Nucleus accumbens (tissue), 56 donors: ENCODE results near the gene ZDHHC19.
"Not testable (repeated sequence)": the region's sequence is repeated elsewhere in the genome, so short reads cannot be mapped to it uniquely, and the experiment has no call there.

ENCODE experiments used
- DNase-seq, 56 donors: peaks; one replicate each; lab custom pipeline; 2025; lab: John Stamatoyannopoulos, UW

ZDHHC19 gene

DNA sequence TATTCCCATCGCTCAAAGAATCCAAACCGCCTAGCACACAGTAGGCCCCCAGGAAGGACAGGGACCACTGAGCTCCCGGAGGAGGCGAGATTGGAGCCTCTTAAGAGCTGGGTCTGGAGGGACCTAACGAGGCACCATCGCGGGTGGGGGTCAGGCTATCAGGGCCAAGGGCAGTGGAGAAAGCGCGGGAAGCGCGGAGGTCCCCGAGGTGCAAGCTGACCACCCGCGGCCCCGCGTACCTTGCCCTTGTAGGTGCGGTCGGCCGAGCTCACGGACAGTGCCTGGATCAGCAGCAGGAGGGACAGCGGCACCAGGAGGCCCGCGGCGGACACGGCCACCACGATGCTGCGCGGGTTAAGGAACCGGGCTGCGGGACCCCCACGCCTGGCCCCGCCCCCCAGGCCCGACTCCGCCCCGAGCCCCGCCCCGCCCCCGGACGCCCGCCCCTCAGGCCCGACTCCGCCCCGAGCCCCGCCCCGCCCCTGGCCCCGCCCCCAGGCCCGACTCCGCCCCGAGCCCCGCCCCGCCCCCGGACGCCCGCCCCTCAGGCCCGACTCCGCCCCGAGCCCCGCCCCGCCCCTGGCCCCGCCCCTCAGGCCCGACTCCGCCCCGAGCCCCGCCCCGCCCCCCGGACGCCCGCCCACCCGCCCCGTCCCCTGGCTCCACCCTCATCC is 3.9 kb downstream of the ZDHHC19 start:
- peak in 4 of 56 donors; percentile 17 to 35 (median 22) for DNase-seq

DNA sequence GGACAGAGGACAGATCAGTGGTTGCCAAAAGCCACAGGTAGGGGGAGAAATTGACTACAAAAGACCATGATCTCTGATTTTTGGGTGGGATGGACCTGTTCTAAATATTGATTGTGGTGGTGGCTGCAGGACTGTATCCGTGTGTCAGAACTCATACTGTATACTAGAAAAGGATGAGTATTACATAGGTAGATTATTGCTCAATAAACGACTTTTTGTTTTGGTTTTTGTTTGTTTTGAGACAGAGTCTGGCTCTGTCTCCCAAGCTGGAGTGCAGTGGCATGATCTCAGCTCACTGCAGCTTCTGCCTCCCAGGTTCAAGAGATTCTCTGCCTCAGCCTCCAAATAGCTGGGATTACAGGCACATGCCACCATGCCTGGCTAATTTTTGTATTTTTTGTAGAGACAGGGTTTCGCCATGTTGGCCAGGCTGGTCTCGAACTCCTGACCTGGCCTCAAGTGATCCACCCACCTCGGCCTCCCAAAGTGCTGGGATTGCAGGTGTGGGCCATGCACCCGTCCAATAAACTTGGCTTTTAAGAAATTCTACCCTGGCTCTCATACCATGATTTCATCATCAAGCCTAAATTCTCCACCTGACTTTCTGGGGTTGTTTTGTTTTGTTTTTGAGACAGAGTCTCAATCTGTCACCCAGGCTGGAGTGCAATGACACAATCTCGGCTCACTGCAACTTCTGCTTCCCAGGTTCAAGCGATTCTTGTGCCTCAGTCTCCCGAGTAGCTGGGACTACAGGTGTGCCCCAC is 5.6 kb downstream of the ZDHHC19 start:
- not testable (repeated sequence) for DNase-seq

DNA sequence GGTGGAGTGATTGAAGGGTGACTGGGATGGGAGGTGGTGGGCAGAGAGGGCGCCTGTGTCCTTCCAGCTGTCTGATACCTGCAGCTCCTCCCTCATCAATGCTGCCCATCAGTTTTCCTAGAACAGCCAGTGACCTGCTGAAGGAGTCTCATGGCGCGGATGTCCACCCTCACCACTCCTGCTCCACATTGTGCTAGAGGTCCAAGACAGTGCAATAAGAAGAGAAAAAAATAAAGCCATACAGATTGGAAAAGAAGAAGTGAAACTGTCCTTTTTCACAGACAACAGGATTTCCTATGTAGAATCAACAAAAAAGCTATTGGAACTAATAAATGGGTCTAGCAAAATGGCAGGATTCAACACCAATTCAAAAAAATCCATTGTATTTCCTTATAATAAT is 7.4 kb downstream of the ZDHHC19 start:
- DNase-seq, result no peak

DNA sequence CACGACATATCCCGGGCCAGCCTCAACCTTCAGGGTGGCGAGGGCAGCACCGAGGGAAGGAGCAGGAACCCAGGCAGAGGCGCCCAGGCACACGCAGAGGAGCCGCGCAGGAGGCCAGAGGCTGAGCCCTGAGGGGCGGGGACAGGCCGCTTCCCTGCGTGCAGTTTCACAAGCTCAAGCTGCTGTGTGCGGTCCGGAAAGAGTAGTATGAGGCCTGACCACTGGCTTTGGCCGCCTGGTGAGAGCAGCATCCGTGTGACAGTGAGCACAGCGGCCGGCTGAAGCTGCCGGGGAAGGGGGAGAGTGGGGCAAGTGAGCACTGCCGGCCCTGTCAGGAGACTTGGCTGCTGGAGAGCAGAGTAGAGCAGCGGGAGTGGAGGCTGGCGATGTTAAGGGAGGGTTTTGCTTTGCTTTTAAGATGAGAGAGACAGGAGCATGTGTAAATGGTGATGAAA is 8.7 kb downstream of the ZDHHC19 start:
- DNase-seq, result peak in 16 of 56 donors; percentile 8 to 48 (median 26)

DNA sequence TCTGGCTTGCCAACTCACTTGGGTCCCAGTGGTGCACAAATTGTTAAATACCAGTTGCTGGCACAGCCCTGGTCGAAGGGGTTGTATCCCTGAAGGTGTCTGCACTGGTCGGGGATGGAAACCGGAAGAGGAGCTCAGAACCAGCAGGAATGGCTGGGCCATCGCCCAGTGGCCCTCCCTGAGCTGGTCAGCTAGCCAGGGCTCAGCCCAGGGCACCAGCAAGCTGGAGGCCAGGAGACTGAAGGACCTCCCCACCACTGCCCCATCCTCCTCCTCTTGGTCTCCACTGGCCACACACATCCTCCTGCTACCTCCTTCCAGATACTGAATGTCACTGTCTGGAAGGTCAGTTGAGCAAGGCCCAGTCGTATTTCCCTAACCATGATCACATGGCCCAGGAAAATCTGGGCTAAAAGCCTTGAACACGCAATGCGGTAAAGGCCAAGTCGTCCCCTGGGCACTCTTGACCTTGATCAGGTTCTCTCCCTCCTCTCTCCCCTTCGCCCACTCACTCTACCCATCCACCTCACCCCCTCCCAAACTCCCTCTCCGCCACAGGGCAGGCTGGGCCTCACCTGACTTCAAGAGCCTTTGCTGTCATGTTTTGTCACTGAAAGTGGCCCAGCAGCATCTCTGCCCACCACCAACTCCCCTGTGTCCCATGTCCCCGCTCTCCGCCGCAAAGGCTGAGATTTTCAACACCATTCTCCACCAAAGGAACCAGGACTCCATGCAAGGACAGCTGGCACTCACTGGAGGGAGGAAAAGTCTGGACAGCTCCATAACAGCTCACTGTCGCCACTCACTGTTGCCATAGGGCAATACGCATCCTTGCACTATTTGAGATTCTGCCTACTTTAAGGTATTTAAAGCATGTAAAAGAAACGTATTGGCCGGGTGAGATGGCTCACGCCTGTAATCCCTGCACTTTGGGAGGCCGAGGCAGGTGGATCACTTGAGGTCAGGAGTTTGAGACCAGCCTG is 12.1 kb downstream of the ZDHHC19 start:
- DNase-seq, result no peak

DNA sequence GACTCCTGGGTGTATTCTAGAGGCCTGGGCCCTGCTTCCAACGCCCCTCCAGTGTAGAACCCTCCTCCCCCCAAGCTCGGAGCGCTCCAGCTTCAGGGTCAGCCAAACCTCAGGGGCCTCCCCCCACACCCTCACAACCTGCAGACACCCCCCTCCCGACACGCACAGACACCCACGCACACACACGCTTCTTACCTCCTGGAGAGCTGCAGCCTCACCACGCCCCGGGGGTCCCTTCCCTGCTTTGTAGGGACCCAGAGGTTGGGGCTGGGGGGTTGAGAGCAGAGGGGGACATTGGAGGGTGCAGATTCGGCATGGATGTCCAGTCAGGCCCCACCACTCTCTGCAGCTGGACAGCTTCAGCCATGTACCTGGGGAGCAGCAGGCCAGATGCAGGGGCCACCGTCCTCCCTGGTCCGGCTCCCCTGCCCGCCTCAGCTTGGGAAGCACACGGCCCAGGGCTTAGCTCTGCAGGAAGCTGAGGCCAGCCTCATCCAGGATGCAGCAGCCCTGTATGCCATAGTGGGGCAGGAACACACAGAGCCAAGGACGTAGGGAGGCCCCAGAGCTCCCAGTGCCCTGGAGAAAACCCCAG is 13.0 kb downstream of the ZDHHC19 start:
- no peak for DNase-seq

DNA sequence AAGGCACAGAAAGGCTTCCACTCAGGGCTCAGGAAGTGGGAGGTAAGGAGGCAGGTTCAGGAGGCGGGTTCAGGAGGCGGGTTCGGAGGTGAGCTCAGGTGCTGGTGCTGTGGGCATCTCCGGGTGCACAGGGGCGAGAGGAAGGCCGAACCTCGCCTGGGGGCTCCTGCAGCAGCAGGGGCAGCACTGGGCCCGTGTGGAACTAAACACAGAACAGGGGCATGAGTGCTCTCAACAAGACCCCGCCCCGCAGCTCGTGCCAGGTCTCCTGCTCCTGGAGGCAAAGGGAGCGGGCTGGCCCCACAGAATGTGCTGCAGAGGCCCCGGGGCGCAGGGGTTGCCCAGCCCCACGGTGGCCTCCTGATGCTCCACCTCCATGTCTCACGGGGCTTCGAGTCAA is 13.7 kb downstream of the ZDHHC19 start:
- DNase-seq, result no peak

DNA sequence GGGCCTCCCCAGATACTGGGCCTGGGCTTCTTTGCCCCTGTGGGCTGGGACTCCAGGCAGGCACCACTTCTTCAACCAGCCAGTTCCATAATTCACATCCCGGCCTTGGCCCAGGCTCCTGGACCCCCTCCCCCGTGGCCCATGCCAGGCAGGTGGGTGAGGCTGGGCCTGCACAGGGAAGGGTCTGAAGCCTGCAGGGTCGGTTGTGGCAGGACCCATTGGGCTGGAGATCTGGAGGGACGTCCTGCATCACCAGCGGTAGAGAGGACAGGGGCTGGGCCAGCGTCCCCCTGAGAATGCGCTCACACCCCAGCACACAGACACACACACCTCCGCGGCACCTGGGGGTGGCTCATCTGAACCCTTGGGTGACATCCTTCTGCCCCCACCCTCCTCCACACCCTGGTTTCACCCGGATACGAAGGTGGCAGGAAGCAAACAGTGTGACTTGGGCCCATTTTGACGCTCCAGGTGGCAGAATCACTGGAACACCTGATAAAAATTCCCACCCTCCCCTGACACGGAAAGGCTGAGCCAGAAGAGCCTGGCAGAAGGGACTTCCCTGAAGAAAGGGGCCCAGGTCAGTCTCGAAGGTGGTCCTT is 15.4 kb downstream of the ZDHHC19 start:
- no peak for DNase-seq

DNA sequence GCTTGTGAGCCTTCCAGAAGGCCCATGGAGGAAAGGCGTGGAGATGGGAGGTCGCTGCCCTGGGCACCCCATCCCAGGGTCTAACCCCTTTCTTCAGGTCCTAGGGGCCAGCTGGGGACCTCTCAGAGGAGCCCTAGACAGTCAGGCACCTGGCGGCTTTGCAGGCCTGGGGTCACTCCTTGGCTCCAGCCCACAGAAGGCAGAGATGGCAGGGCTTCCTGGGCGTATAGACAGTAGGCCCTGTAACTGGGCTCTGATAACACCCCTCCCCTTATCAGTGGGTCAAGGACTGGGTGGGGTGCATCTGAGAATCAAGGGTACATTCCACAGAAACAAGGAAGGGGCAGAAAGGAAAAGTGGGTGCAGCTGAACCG is 16.7 kb downstream of the ZDHHC19 start:
- no peak for DNase-seq

DNA sequence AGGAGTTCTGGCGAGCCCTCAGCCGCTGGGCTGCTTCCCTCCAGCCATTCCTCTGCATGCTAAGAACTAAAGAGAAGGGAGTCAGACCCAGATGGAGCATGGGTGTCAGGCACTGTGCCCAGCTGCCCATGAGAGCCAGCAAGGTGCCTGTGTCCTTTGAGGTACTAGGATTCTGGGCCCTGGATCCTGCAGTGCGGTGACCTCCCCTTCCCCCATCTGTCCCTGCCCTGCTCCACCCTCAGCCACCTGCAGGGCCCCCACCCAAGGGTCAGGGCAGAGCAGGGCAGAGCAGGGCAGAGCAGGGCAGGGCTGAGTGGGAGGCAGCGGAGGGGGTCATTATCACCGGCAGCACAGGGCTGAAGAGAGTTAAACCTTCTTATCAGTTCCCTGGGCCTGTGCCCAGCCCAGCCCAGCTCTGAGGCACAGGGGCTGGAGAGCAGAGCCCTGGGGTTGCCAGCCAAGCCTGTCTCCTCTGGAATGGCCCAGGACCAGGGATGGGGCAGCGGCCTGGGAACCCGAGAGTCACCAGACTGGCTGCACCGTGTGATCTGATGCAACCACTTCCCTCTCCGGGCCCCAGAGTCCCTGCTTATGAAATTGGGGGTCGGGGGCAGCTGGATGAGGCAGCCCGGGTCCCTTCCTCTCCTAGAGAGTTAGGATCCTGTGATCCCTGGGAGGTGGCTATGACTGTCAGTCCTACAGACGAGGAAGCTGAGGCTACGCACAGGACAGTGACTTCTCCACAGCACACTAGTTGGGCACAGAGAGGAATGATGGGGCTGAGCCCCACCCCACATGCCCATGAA is 17.3 kb downstream of the ZDHHC19 start:
- DNase-seq, result peak in 1 of 56 donors; percentile 20

DNA sequence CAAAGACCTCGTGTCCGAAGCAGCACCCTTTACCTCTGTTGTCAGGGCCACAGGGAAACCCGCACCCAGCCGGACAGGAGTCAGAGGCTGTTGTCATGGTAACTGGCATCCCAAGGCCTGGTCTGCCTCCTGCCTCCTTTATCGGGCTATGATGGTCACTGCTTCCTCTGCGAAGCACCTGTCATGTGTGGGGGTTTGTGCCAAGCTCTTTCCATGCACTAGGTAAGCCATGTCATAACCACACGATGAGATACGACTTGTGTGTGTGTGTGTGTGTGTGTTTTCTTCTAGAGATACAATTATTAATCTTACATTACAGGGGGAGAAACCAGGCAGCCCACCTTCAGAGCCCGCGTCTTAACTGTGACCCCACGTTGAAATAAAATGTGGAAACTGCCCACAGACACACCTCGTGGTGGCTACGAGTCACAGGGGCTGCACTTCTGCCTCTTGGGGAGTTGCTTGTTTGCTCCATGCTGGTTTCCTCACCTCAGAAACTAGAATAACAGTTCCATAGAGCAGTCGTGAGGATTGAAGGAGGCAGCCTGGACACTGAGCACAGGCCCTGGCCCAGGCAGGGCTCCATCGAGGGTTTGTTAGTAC is 18.0 kb downstream of the ZDHHC19 start:
- DNase-seq, result no peak

DNA sequence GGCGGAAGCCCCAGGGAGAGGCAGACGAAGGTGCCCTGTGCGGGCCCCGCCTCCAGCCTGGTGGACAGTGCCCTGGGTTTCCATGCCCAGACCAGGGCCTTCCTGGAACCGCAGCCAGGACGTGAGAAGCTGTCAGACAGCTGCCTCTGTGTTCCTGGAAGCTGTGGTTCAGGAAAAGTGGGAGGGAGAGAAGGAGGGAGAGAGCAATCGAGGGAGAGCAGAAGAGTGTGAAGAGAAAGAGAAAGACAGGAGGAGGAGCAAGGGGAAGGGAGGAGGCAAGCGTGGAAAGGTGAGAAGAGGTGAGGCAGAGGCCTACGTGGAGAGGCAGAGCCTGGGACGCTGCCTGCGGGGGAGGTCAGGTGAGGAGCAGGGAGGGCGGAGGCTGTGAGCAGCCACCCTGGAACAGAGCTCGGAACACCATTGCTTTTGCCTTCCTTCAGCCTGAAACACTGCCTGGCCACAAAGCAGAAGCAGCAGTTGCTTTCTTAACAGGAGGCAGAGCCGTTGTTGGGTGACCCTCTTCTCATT is 18.6 kb downstream of the ZDHHC19 start:
- peak in 5 of 56 donors; percentile 5 to 33 (median 20) for DNase-seq

DNA sequence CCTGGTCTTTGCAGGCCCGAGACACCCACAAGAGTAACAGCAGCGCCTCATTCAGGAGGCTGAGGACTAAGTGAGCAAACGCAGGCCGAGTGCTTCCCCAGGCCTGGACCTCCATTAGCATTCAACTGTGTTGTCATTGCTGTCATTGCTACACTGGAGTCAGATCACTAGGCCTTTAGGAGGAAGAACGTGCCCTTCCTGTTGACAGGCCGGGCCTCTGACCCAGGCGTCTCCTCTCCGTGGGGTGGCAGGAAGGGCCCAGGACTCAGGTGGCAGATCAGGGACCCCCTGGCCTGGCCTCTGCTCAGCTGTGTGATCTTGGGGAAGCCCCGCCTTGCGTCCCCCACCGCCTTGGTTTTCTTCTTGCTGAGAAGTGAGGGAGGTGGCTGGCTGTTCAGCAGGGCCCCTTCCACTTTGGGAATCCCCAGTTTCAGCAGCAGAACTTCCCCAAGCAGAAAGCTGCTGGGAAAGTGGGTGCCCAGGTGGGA is 19.1 kb downstream of the ZDHHC19 start:
- DNase-seq, result no peak

DNA sequence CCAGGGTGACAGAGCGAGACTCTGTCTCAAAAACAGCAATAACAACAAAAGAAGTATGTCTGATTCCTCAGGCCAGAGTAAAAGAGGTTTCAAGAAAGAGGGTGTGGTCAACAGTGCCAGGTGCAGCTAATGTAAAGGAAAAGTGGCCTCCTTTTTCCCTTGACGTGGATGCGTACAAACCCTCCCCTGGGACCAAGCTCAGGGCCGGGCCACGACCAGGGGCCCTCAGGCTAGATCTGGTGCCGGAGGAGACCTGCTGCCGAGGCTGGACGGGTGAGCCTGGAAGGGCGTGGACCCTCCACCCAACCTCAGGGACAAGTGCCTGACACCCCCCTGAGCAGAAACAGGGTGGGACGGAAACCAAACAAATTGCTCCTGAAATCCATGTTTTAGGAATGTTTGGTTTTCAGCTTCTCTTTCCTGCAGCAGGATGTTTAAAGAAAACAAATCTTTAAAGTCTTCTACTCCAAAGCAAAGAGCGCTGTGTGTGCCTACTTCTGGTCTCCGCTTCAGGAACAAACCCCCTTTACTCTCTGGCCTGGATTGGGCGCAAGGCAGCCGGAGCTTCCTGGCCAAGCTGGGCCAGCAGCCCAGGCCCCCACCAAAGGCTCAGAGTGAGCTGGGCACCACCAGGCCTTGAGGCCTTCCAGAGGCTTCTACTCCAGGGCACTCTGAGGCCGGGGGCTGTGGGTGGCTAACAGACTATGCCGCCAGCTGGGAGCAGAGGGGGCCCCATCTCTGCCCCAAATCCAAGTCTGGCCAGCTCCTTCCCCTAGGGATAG is 21.4 kb downstream of the ZDHHC19 start:
- peak in 28 of 56 donors; percentile 6 to 75 (median 33) for DNase-seq

DNA sequence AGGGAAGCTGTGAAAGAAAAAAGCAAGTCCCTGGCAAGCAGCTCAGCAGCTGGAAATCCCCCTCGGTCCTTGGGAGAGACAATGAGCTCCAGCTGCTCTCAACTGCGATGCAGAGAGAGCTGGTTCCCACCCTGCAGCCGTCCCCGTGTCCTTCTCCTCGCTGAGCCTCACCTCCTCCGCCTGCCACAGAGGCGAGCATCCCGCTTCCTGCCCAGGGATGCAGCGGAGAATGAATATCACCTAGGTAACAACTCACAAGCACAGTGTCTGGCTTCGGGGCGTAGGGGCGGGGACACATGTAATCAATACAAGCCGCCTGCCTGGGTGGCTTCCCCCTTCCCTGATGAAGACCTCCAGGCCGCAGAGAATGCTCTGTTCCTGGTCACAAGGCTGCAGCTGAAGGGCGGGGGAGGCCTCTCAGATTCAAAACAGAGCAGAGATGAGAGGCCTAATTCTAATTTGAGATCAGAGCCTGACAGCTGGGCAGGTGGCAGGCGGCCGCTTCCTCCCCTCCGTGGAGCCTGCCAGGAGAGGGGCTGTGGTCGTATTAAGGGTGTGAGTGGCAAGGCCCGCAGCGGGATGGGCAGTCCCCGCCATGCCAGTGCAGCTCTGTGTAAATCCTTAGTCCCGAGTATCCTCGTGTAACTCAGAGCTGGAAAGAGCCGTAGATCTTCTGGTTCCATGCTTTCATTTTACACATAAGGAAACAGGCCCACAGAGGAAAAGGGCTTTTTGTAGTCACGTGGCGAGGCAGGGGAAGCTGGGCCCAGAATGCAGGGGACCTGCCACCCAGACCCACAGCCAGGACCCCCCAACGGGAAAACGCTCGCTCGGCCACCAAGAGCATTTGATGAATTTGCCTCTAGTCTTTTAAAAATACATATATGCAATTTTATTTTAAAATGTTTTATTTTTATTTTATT is 24.3 kb downstream of the ZDHHC19 start:
- peak in 37 of 56 donors; percentile 9 to 85 (median 44) for DNase-seq

DNA sequence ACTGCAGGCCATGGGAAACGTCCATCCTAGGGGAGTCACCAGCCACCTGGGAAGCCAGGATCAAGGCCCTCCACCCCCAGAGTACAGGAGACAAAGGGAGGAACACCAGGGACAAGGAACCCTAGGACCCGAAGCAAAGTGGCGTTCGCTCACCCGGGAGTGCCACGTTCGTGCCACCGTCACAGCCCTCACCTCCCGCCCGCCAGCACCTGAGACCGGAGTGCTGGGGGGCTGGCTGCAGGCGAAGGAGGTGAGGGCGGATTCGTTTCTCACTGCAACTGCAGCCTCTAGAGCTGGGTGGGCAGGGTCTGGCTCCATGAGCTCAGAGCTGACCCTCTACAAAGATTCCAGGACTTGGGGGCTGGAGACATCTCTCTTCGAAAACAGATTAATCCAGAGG is 26.3 kb downstream of the ZDHHC19 start:
- no peak for DNase-seq

DNA sequence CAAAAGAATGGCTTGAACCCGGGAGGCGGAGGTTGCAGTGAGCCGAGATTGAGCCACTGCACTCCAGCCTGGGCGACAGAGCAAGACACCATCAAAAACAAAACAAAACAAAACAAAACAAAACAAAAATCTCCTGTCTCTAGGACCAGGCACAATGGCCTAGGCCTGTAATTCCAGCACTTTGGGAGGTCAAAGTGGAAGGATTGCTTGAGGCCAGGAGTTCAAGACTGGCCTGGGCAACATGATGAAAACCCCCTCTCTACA is 27.1 kb downstream of the ZDHHC19 start:
- DNase-seq, result not testable (repeated sequence)
